Erythroblast (primary cell): Measurements from ENCODE around the gene TNFSF8.

Experiments
- GATA1 ChIP-seq: IDR thresholded peaks from 2 replicates; pipeline ENCODE4 v1.6.1; 2011; ENCODE audit warnings: low read depth, mild to moderate bottlenecking, control low read depth, low read length, moderate library complexity
- POLR2A ChIP-seq: IDR thresholded peaks from 2 replicates; pipeline ENCODE4 v1.6.1; 2011; ENCODE audit warnings: mild to moderate bottlenecking, low read length

DNA sequence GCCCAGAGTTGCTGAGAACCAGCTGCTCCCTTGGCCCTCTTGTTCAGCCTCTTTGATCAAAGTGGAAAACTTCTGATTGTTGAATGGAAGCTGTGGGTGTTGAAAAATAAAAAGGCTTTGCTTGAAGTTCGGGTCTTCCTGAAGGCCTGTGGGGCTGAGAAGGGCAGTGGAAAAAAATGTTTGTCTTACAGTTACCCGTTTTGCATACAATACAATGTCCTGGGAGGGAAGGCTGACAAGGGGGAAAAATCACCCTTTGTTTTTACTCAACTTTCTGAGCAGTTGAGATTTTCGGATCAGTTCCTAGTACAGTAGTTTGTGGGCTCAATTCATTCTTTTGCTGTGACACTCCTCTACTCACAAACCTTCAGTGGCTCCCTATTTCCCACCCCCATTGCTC, 2.1 kb upstream of the TNFSF8 start:
- TF ChIP-seq POLR2A (no peak), GATA1 (no peak)
